Measurements from ENCODE around the gene KIZ.

KIZ gene

DNA sequence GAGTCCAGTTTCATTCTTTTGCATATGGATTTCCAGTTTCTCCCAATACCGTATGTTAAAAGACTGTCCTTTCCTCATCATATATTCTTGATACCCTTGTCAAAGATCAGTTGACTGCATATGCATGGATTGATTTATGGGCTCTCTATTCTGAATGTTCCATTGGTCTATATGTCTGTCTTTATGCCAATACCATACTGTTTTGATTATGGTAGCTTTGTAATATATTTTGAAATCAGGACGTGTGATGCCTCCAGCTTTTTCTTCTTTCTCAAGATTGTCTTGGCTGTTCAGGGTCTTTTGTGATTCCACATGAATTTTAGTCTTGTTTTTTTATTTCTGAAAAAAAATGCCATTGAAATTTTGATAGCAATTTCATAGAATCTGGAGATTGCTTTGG, 51.9 kb downstream of the KIZ start:
- DNase-seq (ENCODE audit: low spot score): no peak

DNA sequence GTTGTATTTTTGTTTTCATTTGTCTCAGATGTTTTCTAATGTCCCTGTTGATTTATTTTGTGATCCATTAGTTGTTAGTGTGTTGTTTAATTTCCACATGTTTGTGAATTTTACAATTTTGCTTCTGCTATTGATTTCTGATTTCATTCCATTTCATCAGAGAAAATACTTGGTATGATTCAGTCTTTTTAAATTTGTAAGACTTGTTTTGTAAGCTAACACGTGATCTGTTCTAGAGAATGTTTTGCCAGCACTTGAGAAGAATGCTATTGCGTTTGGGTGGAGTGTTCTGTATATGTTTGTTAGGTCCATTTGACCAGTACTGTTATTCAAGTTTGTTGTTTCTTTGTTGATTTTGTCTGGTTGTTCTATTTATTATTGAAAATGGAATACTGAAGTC, 53.9 kb downstream of the KIZ start:
- DNase-seq (ENCODE audit: low spot score): no peak

DNA sequence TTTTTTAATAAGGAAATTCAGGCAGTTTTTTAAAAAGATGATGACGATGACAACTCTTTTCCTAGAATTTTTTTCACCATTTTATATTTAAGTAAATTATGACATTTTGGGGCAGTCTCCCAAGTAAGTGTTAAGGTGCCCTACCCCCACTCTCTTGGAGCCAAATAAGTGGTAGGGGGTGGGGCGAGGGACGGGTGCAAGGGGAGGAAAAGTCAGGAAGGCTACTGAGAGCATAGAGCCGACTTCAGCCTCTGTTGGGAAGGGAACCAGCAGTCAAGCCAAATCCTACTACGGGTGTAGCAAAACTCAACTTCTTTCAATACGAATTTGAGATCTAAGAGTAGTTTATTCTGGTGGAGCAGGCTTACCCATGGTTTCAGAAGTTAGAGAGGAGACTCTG, 54.4 kb downstream of the KIZ start:
- no peak for DNase-seq (ENCODE audit: low spot score)

DNA sequence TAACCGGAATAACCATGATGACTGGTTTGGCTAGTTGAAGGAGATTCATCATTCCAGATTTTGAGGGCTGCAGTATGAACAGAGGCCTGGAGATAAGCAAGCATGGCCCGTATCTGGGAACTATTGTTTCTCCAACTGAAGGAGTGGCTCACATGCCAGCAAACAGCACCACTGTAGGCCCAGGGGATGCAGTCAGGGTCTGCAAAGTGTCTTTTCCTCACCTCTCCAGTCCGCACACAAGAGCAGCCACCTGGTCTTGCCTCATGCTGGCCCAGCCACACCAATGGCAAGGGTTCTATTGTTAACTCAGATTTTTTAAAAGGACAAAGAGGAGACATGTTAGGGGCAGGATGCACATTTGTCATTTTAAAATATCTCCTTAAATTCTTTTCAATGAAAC, 55.1 kb downstream of the KIZ start:
- DNase-seq (ENCODE audit: low spot score): no peak

DNA sequence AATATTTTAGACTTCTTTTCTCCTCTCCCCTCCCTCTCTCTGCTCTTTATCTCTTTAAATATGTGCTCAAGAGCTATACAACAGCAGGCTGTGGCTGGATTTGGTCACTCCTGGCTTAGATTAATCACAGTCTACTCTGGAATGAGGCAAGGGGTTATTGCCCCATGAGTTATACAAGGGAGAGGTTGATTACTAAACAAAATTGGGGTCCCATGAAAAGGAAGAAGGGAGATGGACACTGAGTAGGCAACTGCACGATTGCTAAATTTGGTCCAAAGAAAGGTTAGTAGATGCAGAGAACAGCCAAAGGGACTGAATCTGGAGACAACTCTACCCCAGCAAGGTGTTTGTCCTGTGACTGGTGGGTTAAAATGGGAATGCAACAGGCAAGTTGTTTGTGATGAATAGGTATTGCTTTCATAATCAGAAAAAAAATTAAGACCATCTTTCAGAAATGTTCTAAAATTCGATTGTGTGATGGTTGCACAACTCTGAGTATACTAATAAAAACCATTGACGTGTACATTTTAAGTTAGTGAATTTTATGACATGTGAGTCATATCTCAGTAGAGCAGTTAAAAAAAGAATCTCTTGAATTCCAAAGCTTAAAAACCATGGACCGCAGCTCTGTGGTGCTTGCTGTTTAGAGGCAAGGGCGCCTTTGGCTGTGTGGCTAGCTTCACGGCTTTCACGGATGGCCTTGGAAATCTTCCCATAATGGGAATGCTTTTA, 57.1 kb downstream of the KIZ start:
- DNase-seq (ENCODE audit: low spot score): no peak

DNA sequence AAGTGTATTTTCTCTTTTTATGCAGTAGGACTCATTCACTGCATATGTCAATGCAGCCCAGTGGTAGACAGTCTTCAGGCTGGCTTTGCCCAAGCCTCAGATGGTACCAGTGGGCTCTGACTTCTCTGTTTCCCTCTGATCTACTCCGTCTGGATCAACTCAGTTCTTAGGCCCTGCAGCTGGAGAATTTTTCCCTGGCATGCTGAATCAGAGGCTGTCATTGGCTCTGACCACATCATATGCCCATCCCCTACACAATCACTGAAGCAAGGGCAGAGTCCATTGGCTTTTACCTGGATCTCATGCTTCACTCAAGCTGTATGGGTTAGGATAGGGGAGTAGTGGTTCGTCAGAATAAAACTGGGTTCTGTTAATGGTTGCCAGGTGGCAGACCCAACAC, 57.8 kb downstream of the KIZ start:
- DNase-seq (ENCODE audit: low spot score): no peak

DNA sequence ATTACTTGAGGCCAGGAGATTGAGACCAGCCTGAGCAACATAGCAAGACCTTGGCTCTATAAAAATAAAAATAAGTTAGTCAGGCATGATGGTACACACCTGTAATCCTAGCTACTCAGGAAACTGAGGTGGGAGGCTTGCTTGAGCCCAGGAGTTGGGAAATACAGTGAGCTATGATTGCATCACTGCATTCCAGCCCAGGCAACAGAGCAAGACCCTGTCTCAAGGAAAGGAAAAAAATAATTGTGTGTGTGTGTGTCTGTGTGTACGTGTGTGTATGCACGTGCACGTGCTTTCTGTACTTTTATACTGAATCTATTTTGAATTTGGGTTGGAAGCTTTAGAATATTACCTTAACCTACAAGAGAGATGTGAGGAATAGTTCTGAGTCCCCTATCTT, 58.9 kb downstream of the KIZ start:
- DNase-seq (ENCODE audit: low spot score): no peak

DNA sequence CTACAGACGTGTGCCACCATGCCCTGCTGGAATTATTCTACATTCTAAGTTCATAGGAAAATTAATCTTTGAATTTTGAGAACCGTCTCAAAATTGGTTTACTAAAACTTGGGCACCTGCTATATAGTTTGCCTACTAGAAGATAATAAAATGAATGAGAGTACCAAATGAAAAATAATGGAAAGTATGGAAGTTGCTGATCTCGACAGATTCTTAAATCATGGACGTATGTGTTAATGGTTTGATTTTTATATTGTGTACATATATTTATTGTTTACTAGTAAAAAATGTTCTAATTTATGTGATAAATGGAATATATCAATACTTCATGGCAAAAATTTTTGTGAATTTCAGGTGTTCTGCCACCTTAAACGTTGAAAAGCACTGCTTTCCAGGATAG, 60.0 kb downstream of the KIZ start:
- DNase-seq (ENCODE audit: low spot score): no peak

DNA sequence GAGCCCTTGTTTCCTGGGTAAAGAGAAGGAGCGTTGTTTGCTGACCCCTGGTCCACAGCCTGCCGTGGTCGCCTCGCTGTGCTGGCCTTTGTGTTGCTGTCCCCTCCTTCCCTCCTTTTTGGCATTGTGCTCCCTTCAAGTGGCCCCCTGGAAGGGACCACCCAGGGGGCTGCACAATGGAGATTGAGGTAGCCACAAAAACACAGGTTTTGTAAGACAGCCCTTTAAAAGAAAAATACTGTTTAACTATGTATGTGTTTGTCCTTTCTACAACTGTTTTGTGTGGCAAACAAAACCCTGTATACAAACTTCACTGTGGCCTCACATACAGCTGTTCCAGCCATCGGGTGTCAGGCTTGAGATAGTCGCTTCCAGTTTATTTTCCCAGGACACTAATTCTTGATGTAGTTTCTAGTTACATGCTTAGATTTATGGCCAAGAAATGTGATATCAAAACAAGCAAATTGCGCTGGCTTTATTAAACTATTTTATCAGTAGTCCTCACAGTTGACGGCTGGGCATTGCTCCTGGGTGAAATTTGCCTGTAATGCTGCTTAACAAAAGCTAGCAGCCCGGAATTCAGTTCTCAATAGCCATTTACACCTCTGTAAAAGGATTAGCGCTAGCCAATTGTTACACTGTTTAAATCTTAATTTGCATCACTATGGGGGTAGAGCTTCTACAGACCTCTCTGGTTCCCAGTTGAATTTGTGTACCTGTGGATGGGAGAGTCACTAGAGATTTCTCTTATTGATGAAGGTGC, 64.1 kb downstream of the KIZ start:
- DNase-seq (ENCODE audit: low spot score): no peak

DNA sequence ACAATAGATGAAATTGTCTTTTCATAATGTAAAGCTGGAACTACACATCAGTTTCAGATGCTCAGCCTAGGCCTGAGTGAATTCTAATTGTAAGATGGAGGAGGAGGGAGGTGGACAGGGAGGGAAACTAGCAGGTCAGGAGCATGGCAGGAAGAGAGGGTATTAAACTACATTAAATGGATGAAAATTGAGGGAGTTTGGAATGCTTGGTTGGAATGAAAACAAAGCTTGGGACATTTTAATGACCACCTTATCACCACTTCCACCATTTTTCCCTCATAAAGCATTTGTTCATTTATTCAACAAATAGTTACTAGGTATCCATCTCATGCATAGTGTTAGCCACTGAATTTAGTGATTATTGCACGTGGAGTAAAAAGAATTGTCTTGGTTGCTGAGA, 65.0 kb downstream of the KIZ start:
- DNase-seq (ENCODE audit: low spot score): no peak

DNA sequence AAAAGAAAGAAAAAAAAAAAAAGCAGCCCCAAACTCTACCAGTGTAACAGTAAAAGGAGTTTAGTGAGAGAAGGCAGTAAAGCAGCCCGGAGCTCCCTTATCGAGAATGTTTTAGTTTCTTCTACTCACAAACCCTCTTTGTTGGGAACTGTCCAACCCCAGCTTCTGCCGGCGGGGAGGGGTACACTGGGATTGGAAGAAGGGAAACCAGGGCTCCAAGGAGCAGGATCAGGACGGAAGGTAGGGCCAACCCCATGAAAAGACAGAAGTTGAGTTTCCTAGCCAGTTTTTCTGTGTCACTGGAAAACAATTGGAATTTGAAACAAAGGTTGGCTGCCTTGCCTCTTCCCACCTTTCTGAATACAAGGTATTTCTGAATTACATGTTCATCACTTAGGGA, 66.0 kb downstream of the KIZ start:
- DNase-seq (ENCODE audit: low spot score): no peak

DNA sequence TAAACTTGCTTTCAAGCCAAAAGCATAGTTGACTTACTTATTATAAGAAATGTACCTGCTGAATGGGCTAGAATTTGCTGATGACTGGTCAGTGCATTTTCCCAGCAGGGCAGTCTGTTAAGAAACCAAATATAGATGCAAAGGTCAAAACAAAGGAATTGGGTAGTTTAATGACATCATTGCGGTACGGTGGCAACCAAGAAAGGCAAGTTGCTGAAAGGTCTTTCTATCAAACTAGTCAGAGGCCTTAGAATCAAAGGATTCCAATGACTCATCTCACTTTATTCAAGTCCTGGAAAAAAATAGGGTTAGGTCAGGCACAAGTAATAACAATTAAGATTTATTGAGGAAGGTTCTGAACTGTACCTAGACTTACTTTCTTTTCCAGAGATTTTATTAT, 76.4 kb downstream of the KIZ start:
- no peak for DNase-seq (ENCODE audit: low spot score)

DNA sequence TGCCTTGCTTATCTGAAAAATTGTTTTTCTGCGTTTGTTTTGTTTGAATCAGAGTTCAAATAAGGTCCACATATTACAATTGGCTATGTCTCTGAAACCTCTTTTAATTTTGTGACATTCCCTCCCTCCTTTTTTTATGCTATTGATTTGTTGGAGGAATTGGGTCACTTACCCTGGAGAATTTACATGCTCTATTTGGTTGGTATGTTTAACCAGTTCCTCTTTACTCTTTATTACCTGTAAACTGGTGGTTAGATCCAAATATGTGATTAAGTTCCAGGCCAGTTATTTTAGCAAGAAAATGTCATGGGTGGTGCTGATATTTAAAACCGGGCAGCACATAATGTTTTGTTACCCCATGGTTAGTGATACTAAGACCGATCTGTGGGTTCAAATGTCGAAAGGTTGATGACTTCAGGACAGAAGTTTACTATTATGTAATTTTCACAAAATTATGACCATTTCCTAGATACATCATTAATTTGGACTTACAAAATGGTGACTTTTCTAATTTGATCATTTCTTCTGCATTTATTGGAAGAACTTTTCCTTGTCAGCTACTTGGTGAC, 77.3 kb downstream of the KIZ start:
- DNase-seq (ENCODE audit: low spot score): no peak

DNA sequence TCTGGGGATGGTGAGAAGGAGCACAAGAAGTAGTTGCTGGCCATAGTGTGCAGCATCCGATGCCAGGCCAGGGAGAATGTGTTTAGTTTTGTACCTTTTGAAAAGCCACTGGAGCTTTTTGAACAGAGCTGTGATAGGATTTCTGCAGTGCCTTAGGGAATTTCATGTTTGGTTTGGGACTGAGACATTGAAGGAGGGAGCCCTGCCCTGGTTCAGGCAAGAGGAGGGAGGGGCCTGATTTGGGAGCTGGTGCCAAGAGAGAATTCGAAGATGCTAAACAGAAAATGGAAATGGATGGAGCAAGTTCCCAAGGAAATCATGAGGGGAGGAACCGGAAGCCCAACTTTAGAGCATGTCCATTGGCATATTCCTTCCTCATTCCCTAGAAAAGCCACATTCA, 80.7 kb downstream of the KIZ start:
- DNase-seq (ENCODE audit: low spot score): no peak

DNA sequence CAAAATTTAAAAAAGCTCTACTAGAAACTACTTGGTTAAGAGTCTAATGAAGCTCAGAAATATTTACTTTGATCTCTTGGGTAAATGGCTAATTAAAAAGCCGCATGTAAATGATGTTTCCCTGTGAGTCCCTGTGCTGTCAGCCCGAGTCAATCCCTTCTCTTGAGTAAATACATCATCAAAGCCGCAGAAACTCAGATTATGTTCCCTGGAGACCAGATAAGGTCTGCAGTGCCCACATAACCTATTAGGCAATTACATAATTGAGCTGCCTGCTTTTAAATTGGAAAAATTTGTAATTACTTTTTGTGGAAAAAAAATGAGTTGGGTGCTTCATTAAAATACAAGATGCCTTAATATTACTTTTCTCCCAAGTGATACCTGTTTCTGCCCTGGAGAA, 83.1 kb downstream of the KIZ start:
- DNase-seq (ENCODE audit: low spot score): no peak

DNA sequence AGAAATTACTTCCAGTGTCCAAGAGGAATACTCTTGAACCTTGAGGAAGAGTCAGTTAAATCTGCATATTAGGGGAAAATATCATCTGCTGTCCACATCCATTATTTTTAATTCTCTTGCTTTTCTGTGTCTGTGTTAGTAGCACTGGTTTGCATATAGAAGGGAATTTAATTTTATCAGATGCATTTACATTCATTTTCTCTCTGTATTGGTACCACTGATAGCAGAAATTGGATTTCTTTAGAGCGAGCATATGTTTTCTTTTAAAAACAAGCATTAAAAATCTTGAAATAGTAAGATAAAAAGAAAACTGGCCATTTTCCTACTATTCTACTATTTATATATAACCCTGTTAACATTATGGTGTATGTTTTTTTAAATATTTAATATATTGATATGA, 83.8 kb downstream of the KIZ start:
- DNase-seq (ENCODE audit: low spot score): no peak

DNA sequence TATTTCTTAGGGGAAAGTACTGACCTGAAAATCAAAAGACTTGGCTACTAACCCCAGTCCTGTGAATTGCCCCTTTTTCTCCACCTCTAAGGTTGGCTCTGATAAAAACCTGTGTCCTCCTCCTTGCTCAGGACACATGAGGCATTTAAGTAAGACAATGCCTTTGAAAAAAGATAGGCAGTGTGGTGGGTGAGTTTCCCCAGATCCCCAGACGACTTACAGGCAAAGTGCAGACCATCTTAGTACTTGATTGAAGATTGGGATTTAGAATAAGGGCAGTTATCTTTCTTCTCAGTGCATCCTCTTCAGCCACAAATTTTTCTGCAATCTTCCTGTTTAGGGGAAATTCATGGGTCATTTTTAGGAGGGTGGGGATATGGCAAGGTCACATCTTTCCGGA, 87.8 kb downstream of the KIZ start:
- DNase-seq (ENCODE audit: low spot score): no peak

DNA sequence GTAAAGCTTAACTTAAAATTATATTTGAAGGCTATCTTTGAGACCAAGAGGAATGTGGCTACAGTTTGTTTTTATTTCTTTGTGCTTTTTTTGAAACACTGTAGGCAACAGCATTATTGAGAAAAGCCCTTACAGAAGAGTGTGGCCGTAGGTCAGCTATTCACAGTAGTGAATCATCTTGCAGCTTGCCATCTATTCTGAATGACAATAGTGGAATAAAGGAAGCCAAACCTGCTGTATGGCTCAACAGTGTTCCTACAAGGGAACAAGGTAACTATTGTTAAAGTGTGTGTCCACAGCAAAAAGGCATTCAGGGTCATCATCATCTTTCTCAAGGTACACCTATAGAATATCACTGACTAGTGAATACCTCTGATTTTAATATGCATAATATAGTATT, 88.5 kb downstream of the KIZ start:
- DNase-seq (ENCODE audit: low spot score): no peak

DNA sequence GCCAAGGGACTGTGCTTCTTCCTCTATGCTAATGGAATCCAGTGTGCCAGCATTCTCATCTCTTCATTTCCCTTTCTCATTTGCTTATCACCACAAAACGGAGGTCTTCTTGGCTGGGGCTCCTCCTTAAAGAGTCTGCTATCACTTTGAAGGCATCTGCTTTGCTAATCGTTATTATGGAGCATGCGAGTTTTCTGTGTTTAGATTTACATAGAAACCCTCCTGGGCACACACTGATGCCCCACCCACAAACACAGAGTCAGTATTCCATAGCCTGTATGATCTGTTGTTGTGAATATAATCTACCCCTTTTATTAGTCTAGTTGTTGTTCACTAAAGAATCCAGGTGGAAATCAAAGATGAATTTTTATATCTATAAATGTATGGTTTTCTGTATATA, 93.8 kb downstream of the KIZ start:
- DNase-seq (ENCODE audit: low spot score): no peak

DNA sequence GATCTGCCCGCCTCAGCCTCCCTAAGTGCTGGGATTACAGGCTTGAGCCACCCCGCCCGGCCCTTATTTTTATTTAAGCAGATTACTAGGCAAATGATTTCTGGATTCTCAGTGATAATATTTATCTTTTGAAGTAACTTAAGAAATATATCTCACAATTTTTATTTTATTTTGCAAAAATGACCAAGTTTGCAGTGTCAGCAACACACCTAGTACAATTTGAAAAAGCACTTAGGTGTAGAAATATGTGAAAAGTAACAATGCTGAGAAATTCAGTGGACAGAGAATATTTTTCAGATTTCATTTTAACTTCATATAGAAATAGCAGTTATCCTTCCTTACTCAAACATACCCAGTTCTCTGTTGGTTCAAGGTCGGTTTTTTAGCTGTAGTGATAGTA, 98.3 kb downstream of the KIZ start:
- no peak for DNase-seq (ENCODE audit: low spot score)

DNA sequence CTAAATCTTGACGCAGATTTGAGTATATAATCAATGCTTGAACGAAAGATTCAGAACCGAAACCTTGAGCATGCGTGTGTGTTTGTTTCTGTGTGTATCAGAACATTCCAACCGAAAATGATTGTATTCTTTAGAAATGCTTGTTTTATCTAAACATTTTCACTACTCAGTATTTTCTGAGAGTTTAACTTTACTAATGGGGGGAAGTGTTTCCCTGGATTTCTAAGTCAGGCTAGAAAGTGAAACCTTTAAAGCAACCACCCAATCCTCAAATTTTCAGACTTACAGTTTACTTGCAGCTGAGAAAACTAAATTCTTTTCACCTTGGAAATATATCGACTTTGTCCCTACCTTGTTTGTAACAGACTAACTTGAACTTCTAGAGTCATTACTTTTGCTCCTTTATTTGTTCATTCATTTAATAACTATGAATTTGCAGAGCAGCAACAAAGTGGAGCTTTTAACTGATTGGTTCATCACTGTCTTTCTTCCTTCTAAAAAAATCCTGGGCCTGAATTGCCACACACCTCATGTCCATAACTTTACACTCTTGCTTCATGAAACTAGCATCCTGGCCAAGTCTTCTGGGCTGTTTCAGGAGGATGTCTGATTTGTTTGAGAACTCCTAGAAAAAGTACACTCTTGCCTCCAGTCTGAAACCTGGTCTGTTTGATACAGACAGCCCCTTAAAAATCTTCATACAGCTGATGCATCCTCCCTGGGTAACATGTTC, 99.5 kb downstream of the KIZ start:
- no peak for DNase-seq (ENCODE audit: low spot score)

DNA sequence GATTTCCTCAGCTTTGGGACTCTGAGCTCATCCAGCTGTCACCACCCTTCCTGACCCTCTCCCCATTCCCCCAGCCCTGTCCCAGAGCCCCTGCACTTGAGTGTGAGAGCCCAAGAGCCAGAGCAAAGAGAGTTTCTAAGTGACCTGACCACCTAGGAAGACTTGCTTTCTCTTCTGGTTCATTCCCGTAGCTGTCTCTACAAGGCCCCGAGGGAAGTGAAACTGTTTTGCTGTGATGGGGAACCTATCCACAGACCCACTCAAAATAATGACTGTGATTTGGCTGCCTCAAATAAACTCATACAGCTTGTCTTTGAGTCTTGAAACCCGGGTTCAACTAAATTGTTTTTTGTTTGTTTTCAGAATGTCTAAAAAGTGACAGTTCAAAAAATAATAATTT, 102.6 kb downstream of the KIZ start:
- no peak for DNase-seq (ENCODE audit: low spot score)

DNA sequence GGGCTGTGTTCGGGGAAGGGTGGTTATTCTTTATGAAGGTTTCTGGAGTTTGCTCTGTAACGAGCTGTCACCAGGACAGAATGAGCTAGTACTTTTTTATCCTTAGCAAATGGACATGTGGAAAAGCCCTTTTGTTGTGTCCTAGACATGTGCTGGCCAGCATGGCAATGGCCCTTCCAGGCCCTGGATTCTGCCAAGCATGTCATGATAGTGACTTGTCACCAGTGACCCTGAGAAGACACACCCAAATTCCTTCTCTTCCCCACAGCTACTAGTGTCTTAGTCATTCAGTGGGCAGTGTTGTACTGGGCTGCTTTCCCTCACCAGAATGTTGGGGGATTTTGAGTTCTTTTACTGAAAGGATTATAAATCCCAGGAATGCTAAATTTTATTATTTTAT, 103.3 kb downstream of the KIZ start:
- no peak for DNase-seq (ENCODE audit: low spot score)

All from kidney capillary endothelial cell (primary cell).